Fibroblast of peridontal ligament (primary cell): ENCODE data around the gene LDAH.
A peak's percentile ranks its signal among the peaks of the same experiment; 100 is the strongest.
"Not testable (repeated sequence)": the region's sequence is repeated elsewhere in the genome, so short reads cannot be mapped to it uniquely, and the experiment has no call there.

Source experiments
- DNase-seq: peaks from one replicate; pipeline ENCODE4 v3.0.0-alpha.2; 2010; ENCODE audit errors: extremely low read depth

The LDAH gene

DNA sequence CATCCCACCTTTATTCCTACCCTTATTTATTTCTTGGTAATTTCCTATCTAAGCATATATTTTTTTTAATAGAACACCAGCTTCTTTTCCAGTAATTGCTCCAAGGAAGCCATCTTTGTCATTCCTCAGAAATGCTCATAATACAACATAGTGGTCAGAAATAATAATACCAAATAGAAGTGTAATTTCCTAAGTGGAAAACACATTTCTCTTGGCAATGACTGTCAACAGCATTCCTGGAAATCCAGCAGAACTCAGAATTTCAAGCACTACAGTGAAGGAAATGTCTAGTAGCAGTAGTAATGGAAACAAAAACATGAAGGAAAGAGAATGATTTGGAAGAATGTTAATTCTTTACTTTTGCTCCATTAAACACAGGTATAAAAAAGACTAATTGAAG is 99.4 kb downstream of the LDAH start:
- DNase-seq, result peak; percentile 51

DNA sequence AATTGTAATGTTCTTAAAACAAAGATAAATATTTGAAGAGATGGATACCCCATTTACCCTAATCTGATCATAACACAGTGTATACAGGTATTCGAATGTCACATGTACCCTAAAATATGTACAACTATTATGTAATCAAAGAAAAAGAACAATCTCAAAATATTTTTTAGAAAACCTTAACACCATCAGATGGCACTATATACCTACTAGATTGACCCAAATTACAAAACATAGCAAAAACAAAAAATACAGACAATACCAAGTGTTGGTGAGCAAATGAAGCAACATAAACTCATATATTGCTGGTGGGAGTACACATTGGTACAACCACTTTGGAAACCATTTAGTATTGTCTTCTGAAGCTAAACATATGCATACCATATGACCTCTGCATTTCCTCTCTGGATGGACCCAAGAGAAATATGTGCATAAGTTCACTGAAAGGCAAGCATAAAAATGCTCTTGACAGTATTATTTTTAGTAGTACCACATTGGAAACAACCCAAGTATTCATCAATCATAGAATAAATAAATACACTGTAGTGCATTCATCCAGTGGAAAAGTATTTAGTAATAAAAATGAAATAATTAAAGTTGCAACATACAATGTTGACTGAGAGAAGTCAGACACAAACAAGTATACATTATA is 100.2 kb downstream of the LDAH start:
- no peak for DNase-seq

DNA sequence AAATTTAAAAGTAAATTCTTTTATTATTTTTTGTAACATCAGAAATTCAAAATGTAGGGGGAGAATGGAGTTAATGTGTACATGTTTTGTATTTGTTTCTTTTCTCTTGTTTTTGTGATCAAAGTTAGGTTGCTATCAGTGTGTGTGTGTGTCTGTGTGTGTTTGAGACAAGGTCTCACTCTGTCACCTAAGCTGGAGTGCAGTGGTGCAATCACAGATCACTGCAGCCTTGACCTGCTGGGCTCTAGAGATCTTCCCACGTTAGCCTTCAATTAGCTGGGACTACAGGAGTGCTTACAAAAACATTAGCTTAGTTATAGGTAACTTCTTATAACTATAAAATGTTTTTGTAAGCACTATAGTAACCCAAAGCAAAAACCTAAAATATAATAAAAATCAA is 105.3 kb downstream of the LDAH start:
- DNase-seq, result no peak

DNA sequence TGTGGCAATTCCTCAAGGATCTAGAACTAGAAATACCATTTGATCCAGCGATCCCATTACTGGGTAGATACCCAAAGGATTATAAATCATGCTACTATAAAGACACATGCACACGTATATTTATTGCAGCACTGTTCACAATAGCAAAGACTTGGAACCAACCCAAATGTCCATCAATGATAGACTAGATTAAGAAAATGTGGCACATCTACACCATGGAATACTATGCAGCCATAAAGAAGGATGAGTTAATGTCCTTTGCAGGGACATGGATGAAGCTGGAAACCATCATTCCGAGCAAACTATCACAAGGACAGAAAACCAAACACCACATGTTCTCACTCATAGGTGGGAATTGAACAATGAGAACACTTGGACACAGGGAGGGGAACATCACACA is 106.7 kb downstream of the LDAH start:
- not testable (repeated sequence) for DNase-seq

DNA sequence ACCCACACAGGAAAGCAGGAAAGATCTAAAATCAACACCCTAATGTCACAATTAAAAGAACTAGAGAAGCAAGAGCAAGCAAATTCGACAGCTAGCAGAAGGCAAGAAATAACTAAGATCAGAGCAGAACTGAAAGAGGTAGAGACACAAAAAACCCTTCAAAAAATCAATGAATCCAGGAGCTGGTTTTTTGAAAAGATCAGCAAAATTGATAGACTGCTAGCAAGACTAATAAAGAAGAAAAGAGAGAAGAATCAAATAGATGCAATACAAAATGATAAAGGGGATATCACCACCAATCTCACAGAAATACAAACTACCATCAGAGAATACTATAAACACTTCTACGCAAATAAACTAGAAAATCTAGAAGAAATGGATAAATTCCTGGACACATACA is 108.5 kb downstream of the LDAH start:
- not testable (repeated sequence) for DNase-seq

DNA sequence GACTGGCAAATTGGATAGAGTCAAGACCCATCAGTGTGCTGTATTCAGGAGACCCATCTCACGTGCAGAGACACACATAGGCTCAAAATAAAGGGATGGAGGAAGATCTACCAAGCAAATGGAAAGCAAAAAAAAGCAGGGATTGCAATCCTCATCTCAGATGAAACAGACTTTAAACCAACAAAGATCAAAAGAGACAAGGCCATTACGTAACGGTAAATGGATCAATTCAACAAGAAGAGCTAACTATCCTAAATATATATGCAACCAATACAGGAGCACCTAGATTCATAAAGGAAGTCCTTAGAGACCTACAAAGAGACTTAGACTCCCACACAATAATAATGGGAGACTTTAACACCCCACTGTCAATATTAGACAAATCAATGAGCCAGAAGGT is 109.3 kb downstream of the LDAH start:
- DNase-seq, result not testable (repeated sequence)

DNA sequence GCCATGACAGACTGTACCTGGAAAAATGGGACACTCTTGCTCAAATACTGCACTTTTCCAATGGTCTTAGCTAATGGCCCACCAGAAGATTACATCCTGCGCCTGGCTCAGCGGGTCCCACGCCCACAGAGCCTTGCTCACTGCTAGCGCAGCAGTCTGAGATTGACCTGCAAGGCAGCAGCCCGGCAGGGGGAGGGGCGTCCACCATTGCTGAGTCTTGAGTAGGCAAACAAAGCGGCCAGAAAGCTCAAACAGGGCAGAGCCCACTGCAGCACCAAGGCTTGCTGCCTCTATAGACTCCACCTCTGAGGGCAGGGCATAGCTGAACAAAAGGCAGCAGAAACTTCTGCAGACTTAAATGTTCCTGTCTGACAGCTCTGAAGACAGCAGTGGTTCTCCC is 111.3 kb downstream of the LDAH start:
- not testable (repeated sequence) for DNase-seq

DNA sequence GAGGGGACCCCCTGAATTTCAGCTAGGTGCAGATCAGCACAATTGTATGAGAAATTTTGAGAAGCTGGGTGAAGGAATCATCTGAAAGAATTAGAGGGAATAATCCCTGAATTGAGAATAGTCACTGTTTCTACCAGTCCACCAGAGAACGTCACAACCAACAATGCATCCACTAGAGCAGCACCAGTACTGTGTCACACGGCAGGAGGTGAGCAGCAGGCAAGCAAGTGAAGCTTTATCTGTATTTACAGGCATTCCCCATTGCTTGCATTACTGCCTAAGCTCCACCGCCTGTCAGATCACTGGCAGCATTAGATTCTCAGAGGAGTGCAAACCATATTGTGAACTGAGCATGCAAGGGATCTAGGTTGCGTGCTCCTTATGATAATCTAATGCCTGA is 115.3 kb downstream of the LDAH start:
- DNase-seq, result no peak

DNA sequence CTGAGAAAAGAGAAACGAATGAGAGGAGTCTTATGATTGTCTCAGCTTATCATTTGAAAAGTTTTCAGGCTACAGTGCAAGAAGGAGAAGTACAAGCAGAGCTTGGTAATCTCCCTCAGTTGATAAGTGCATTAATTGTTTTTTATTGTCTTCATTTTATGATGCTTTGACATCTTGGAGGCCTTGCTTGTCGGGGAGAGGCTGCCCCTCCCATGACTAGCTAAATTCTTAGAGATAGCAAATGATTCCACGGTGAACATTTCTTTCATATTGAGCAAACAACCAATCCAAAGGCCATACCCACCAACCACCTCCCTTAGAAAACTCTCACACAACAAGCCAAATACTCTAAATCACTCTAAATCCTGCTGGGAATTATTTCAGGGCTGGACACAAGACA is 116.1 kb downstream of the LDAH start:
- DNase-seq, result no peak

DNA sequence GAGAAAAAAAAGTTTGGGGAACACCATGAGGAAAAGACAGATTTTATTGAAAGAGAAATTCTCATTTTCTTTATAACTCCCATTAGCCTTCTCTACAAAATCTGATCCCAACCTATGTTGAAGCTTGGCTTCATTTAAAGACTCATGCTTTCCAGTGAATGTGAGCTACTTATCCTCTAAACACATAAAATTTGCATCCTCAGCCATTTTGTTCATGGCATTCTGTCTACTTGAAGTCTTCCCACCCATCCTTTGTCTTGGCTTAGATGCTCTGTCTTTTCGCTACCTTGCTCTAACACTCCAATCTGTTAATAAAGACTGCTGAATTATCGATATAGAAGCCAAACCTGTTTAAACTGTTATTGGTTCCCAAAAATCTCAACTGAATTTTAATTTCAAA is 116.7 kb downstream of the LDAH start:
- no peak for DNase-seq

DNA sequence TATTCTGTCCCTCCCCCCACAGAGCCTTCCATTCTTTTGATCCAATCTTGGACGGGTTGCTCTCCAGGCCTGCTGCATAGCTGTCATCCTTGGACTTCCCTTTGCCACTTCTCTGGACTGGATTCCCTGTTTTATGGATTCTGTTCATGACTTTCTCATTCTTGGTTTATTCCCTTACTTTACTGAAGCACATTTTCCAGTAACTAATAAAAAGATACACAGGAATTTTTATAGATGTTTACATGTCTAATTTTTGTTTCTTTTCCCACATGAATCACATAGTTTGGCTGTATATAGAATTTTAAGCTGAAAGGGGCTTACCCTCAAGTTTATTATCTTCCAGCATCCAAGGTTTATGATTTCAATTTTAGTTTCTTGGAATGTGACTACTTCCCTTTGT is 118.0 kb downstream of the LDAH start:
- DNase-seq, result no peak

DNA sequence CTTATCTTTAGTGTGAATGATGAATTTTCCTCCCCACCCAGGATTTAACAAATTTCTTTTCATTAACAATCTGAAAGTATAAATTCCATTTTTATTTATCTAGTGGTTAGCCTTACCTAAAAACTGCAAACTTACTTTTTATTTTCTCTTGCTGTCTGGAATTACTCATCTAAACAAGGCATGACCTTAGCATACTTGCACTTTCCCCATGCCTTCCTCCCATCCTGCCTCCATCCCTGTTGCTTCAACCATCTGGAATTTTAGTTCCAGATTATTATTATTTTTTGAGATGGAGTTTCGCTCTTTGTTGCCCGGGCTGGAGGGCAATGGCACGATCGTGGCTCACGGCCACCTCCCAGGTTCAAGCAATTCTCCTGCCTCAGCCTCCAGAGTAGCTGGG is 120.3 kb downstream of the LDAH start:
- peak; percentile 24 for DNase-seq

DNA sequence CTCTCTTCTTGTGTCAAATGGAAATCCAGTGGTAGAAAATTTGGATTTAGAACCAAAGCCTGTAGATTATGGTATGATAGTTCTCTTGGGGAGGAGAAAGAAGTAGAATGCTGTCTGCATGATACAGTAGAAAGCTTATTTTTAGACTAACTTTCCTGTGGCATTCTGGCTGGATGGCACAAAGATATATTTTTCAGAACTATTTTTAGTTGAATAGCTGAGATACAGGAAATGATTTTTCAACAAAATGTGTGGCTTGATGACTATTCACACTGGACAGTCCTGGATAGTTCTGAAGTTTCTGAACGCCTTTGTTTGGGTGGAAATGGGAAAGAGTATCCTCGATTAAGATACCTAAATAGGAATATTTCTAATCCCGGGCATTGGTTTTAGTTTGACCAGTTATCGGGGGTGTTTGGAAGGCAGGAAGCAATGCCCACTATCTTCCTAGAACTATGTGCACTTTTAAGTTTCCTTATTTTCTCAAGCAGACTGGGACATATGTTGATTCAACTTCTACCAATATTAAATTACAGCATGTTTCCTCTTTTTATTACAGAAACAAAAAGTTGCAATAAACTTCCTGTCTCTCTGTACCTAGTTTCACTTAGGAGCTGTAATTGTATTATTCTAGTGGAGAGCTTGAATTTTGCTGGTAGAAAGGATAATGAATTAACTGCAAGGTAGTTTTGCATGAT is 123.8 kb downstream of the LDAH start:
- no peak for DNase-seq

DNA sequence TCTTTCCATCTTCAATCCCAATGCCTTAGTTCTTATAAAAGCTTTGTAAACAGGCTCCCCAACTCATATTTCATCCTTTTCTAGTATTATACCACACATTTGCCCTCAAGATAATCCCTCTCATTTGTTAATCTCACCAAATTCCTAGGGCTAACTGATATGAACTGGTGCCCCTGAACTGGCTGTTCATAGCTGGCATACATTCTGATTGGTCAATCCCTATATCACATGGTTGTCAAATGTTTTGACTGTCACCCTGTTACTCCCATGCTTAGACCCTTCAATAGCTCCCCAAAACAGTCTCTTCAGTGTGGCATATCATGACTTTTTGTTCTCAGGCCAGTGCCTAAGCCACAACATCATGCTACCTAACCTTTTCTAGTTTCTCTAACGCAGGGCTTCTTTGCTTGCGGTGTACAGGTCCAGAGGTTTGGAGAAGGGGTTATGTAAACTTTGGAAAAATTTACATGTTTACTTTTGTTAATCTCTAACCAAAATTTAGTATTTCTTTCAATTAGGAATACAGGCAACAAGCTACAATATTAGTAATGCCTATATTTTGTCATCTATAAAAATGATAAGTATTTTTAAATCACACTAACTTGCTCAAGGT is 125.5 kb downstream of the LDAH start:
- DNase-seq, result no peak

DNA sequence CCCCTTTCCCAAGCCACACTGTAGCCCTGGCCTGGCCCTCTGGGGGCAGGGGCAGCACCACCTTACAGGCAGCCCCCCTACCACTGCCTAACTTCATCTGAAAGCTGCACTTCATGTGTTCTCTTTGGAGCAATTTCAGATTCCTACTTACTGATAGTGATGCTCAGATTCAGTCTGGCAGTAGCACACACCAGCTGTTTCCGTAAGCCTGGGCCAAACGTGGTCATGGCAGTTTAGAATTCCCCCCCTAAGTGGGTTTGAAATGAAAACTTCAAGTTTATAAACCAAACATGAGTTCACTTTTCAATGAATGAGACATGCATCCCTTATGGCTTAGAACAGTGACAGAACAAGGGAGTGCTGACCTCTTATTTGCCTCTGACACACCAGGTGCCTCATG is 126.5 kb downstream of the LDAH start:
- DNase-seq, result no peak

DNA sequence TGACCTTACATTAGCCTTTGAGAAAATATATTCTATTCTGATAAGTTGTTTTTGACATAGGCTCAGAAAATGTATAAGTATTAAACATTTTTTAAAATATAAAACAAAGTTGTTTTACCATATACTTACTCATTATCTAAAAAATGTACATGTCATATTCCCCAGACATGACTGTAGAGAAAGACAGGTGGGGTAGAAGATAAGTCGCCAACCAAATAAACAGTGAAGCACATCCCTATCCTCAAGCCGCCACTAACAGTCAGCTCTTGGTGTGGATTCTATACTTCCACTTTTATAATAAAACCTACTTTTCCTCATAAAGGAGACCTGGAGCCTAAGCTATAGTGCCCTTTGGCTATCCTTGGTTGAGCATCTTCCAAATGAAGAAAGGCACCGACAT is 129.6 kb downstream of the LDAH start:
- DNase-seq, result no peak

DNA sequence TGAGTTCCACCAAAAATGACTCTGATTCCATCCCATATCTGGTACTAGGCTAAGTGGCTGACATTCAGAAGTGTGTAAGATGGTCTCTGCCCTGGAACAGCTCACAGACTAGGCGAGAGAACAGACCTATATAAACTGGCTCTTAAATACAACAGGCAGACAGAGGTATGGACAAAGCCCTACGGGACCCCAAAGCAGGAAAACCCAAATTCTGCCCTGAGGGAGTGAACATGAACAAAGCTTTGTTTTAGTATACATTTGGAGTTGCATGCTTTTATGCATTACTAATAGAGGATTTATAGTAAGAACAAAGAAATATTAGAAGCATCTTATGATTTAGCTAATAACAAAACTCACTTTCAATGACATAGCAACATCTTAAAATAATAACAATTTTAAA is 130.8 kb downstream of the LDAH start:
- no peak for DNase-seq

DNA sequence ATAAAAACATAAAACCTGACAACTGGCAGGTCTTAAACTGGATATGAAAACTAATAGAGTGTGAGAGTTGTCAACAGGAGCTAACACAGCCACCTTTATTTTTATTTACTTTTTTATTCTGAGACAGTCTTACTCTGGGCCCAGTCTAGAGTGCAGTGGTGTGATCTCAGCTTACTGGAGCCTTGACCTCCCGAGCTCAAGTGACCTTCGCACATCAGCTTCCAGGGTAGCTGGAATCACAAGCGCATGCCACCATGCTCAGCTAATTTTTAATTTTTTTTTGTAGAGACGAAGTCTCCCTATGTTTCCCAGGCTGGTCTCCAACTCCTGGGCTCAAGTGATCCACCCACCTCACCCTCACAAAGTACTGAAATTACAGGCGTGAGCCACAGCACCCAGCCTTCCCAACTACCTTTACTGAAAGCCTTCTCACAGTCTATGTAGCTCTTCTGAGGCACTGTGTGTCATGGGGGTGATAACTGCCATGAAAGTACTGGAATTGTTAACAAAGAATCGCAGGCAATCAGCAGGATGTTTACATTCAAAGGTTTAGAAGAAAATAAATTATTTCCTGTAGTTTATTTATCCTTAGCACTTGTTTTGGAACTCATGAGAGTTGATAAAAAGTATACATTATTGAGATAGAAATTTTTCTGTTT is 131.7 kb downstream of the LDAH start:
- no peak for DNase-seq

DNA sequence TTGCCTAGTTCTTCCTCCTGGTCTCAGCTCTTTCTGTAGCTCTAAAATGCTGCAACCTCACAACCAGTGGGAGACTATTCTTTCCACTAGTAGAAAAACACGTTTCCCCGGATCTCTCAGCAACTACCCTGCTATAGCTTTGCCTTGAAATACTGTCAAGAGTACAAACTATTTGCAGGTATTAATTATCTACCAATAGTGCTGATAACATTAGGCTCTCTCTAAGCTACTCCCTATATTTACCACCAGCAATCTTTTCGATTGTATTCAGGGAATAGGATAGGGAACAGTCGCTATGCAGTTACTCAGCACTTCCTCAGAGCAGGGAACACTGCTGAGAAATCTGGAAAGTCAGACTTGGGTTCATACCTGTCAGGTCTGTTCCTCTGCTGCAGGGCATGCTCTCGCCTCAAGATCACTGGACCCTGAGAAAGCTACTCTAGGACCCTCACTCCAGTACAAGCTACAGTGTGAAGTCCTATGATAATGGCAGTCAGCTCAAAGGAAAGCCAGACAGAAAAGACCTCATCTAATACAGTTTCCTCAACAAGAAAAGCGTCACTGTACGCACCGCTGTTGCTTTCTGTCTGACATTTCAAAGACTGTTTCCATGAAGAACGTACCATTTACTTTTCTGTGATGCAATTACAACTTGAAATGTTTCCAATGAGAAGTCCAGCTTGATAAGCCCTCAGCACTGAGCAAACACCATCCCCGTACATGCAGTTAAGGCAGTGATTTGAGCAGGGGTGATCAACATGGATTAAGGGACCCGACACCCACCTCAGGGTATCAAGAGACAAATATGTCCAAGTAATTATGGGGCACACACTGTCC is 133.3 kb downstream of the LDAH start:
- DNase-seq, result no peak

DNA sequence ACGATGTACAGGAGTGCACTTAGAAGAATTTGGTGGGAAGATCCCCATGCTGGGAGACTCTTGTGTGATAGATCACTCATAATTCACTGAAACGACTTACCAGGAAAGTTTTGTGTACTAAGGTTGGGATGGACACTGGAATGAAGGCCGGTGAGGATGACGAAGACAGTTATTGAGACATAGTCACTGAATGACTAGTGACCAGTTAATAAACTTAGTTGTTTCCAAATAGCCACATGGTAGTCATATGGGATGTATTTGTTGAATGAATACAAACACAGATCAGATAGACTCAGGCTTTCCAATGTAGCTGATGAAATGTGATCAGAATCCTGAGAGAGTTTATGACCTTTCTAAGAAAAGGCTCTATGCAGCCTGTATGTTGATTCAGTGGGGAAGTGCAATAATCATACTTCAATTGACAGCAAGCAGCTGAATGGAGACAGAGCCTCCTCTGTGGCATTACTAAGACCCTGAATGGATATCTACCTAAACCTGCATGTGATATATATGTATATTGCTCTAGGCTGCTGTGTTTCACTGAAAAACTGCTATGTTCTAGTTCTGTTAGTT is 135.6 kb downstream of the LDAH start:
- DNase-seq, result no peak

DNA sequence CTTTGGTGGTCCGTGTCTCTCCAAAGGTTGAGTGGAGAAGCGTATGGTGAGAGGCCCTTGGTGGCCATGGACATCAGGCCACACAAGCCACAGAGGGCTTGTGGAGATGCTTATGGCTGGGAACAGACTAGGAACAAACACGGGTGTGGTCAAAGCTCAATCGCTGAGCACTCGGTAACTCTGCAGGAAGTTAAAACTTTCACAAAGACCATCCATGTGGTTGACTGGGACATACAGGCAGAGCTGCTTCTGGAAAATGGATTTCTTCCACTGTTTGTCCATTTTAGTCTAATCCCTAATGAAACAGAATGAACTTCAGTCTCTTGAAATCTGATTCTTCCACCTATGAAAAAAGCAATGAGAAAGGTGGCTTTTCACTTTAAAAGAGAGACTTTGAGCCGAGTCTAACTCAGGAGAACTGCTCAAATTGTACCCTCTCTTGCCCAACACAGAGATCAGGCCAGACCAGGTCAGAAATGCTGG is 138.3 kb downstream of the LDAH start:
- DNase-seq, result no peak
